ENCODE data around the gene FOXO4. TPM values are rescaled to one million over a fixed set of nuclear protein-coding genes. Genes with fewer than 3 reads are reported as not detected.
A peak's percentile ranks its signal among the peaks of the same experiment; 100 is the strongest.
"Not testable (repeated sequence)": the region's sequence is repeated elsewhere in the genome, so short reads cannot be mapped to it uniquely, and the experiment has no call there.

Gene FOXO4
- 7.3 and 8.2 TPM in 2 replicates for total RNA-seq

GRCh38 chrX:71095555-71095980, at the start of gene FOXO4:
Gene FOXO4, plus strand, starts transcription at chrX:71095851. Its CDS starts 678 bp downstream, at chrX:71096529.
- peak; percentile 90 for DNase-seq

GRCh38 chrX:71047891-71048290, 47.8 kb upstream of the FOXO4 start:
- not testable (repeated sequence) for DNase-seq

- peak; percentile 6 for DNase-seq
Observed at GRCh38 chrX:71052721-71053120, 42.9 kb upstream of the FOXO4 start.

- DNase-seq, result peak; percentile 78
Observed at GRCh38 chrX:71053217-71053621, 42.4 kb upstream of the FOXO4 start.

- DNase-seq, result no peak
Observed at GRCh38 chrX:71056867-71057266, 38.8 kb upstream of the FOXO4 start.

GRCh38 chrX:71057848-71058530, 37.7 kb upstream of the FOXO4 start:
- no peak for DNase-seq

- no peak for DNase-seq
Observed at GRCh38 chrX:71060127-71060526, 35.5 kb upstream of the FOXO4 start.

- DNase-seq, result peak; percentile 8
Observed at GRCh38 chrX:71067089-71067488, 28.6 kb upstream of the FOXO4 start.

GRCh38 chrX:71067712-71068043, 28.0 kb upstream of the FOXO4 start:
- no peak for DNase-seq

- DNase-seq, result peak; percentile 95
Observed at GRCh38 chrX:71068044-71068918, 27.4 kb upstream of the FOXO4 start, which contains the start of gene SNX12. Gene SNX12, minus strand, starts transcription at chrX:71068334. Its CDS starts 28 bp downstream, at chrX:71068306.

- DNase-seq, result no peak
Observed at GRCh38 chrX:71070531-71070930, 25.1 kb upstream of the FOXO4 start.

- peak; percentile 66 for DNase-seq
Observed at GRCh38 chrX:71081330-71082123, 14.1 kb upstream of the FOXO4 start.

GRCh38 chrX:71082124-71082647, 13.5 kb upstream of the FOXO4 start:
- no peak for DNase-seq

GRCh38 chrX:71082822-71083221, 12.8 kb upstream of the FOXO4 start:
- no peak for DNase-seq

- no peak for DNase-seq
Observed at GRCh38 chrX:71085900-71086299, 9.8 kb upstream of the FOXO4 start.

- DNase-seq, result no peak
Observed at GRCh38 chrX:71091263-71091662, 4.4 kb upstream of the FOXO4 start.

- no peak for DNase-seq
Observed at GRCh38 chrX:71095033-71095432, 618 bp upstream of the FOXO4 start.

GRCh38 chrX:71095981-71096759, 519 bp downstream of the FOXO4 start:
- DNase-seq, result no peak

GRCh38 chrX:71096760-71097032, 1.0 kb downstream of the FOXO4 start:
- DNase-seq, result no peak

- DNase-seq, result peak; percentile 76
Observed at GRCh38 chrX:71098302-71098701, 2.7 kb downstream of the FOXO4 start.

GRCh38 chrX:71098951-71099506, 3.4 kb downstream of the FOXO4 start:
- DNase-seq, result no peak

GRCh38 chrX:71099736-71100135, 4.1 kb downstream of the FOXO4 start:
- no peak for DNase-seq
